ENCODE data around the gene CTIF. TPM values are rescaled to one million over a fixed set of nuclear protein-coding genes. Genes with fewer than 3 reads are reported as not detected.
A peak's percentile ranks its signal among the peaks of the same experiment; 100 is the strongest.

CTIF gene
- total RNA-seq, 1 donor from 2014 or later: 54.8 TPM

DNA sequence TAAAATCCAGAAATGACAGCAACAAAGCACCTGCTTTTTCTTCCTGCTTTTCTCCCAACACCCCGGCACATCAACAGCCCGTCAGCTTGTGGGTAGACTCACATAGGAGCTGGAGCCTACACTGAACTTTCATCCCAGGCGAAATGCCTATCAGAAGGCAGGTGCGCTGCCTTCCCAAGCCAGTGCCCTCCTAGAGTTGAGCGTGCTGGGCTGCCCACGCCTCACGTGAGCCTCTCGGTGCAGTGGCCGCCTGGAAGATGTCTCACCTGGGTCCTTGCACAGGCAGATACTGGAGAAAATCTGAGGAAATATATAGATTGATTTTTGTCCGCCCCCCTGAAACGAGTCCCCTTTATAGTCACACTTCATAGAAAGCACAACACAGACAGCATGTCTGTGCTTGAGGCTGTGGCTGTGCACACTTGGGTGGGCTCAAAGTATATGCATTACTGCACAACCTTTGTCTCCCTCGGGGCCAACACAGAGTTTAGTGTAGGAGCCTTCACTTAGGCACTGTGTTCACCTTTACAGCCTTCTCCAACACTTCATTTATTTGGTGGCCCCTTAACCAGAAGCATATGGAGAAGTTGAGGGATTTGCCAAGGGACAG is 299.4 kb downstream of the CTIF start:
- Histone ChIP-seq H3K27ac (peak overlapping the region; percentile 41), H3K36me3 (no peaks in the 10 kb centered on the region), H3K4me1 (peaks cover 74% of the 10 kb centered on the region), H3K27me3 (ENCODE audit: low read depth) (no peaks in the 10 kb centered on the region), H3K4me3 (no peak overlapping the region), H3K9me3 (no peaks in the 10 kb centered on the region)
- intact Hi-C loops (cut with DNase I): no loop called here
- peak; percentile 30 for DNase-seq
- TF ChIP-seq, protein P1, sequence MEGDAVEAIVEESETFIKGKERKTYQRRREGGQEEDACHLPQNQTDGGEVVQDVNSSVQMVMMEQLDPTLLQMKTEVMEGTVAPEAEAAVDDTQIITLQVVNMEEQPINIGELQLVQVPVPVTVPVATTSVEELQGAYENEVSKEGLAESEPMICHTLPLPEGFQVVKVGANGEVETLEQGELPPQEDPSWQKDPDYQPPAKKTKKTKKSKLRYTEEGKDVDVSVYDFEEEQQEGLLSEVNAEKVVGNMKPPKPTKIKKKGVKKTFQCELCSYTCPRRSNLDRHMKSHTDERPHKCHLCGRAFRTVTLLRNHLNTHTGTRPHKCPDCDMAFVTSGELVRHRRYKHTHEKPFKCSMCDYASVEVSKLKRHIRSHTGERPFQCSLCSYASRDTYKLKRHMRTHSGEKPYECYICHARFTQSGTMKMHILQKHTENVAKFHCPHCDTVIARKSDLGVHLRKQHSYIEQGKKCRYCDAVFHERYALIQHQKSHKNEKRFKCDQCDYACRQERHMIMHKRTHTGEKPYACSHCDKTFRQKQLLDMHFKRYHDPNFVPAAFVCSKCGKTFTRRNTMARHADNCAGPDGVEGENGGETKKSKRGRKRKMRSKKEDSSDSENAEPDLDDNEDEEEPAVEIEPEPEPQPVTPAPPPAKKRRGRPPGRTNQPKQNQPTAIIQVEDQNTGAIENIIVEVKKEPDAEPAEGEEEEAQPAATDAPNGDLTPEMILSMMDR (IDR thresholded peaks at IDR 0.05): no peak
- ATAC-seq: no peak

DNA sequence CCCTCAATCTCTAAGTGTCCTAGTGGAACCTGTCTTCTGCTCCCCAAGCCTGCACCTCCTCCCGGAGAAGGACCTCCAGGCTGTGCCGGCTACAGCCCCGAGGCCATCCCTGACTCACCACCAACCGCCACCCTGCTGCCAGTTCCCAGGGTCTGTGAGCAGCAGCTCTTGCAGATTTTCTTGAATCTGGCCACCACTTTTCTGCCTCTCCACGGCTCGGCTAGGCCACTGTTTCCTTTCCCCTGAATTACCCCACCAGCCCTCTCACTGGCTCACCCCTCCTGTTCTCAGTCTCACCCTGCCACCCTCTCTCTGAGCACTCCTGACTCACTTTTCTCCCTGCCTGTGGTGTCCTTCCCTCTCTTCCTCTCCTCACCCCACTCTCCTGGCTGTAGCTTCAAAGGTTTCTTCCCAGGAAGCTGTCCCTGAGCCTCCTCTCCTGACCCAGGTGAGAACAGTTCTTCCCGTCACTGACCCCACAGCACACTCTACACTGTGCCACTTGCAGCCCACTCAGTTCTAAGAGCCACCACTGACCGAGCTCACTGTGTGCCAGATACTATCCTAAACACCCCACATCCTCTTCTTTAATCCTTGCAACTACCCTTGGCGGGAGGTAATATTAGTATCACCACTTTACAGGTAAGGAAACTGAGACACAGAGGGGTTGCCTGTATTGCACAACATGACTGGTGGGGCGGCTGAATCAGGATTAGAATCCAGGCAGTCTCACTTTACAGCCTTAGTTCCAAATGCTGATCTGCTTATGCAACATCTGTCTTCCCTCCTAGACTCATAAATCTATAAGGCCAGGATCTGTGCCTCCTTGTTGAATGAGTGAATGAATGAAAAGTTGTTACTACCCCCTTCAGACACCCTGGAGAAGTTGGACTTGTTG is 300.3 kb downstream of the CTIF start:
- DNase-seq: peak; percentile 43
- ATAC-seq: no peak
- H3K4me1 ChIP-seq: peaks cover 69% of the 10 kb centered on the region
- H3K9me3 ChIP-seq: no peaks in the 10 kb centered on the region
- no peak overlapping the region for H3K4me3 ChIP-seq
- intact Hi-C loops (cut with DNase I): no loop called here
- H3K36me3 ChIP-seq: no peaks in the 10 kb centered on the region
- no peaks in the 10 kb centered on the region for H3K27me3 ChIP-seq (ENCODE audit: low read depth)
- TF ChIP-seq, protein P1 (IDR thresholded peaks at IDR 0.05): no peak
- peak overlapping the region; percentile 41 for H3K27ac ChIP-seq

DNA sequence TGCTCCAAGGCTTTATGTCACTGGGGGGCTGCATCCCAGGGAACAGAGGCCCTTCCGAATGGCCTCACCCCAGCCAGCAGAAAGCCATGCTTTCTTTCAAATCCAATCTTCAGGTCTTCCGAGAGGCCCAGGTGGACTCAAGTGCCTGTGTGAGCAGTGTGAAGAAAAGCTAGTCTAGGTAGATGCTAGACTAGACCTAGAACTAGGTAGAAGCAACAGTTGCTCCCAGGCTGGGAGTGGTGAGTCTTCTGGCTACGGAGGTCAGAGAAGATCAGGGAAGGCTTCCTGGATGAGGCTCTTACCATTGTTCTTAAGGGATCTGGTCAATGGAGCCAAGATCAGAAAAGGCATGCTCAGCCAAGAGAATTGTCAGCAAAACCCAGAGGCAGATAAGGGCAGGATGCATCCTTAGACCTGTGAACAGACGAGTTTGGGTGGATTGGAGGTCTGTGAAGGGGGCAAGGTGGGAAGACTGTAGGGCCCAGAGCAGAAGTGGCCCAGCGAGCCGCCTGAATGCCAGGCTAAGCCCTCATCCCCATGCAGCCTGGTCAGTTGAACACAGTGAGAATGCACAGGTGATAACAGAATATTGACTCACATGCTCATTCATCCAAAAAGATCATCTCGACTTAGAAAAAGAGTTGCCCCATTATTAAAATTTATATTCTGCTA is 301.1 kb downstream of the CTIF start:
- ATAC-seq (no peak), DNase-seq (peak; percentile 12)
- Histone ChIP-seq H3K9me3 (no peaks in the 10 kb centered on the region), H3K4me3 (no peak overlapping the region), H3K36me3 (no peaks in the 10 kb centered on the region), H3K27me3 (ENCODE audit: low read depth) (no peaks in the 10 kb centered on the region), H3K27ac (peak overlapping the region; percentile 78), H3K4me1 (peaks cover 68% of the 10 kb centered on the region)
- TF ChIP-seq, protein P1 (IDR thresholded peaks at IDR 0.05): no peak
- intact Hi-C loops (cut with DNase I): no loop called here

DNA sequence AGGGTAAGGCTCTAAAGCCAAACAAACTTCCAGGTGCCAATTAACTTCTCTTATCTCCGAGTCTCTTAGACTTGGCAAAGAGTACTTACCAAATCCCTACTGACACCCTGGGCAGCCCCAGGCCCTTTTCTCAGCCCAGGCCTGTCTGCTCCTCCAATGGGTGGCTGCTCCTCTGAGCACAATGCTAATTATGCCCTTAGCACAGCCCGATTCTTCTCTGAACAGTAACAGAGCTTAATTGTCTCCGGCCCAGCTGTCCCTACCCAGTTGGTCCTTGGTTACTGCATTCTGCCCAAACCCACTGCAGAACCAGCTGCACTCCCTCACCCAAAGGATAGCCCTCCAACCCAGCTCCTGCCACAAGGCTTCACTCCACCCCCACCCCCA is 301.7 kb downstream of the CTIF start:
- Histone ChIP-seq H3K27ac (peak overlapping the region; percentile 78), H3K9me3 (no peaks in the 10 kb centered on the region), H3K27me3 (ENCODE audit: low read depth) (no peaks in the 10 kb centered on the region), H3K4me1 (peaks cover 63% of the 10 kb centered on the region), H3K36me3 (no peaks in the 10 kb centered on the region), H3K4me3 (no peak overlapping the region)
- TF ChIP-seq, protein P1 (IDR thresholded peaks at IDR 0.05): no peak
- intact Hi-C loops (cut with DNase I): no loop called here
- DNase-seq: peak; percentile 5
- no peak for ATAC-seq

DNA sequence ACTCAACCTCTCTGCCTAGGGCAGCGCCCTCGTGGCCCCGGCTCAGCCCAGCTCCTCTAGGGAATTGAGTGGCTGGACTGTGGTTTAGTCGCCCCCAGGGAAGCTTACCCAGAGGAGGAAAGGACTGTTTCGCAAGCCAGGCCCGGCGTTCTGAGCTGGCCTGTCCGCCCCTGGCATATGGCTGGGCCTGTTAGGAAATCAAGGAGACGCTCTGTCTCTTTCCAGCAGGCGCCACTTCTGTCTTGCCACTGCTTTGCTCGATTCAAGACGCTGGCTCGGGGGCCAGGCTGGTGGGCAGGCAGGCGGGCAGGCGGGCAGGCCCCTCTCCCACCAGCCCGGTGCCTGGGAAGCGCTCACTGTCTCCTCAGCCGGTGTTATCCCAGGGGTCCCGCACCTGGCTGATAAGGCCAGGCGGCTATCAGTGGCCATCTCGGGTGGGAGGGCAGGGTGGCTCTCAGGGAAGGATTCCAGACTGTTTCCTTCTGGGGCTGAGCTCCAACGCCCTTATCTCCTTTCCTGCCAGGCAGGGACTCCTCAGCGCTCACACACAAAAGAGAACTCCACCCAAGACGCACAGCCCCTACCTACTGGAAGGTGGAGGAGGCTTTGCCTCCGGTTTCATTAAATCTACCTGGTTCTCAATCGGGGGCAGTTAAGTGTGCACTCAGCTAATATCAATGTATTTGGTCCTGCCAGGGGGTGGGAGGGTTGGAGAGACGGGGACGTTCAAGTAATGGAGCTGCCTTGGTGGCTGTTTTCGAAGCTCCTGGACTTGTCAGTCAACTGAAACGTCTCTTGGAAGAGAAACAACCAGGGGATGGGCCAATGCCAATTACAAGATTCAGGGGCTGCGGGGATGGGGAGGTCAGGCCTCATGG is 302.8 kb downstream of the CTIF start:
- TF ChIP-seq, protein P1 (IDR thresholded peaks at IDR 0.05): no peak
- no peaks in the 10 kb centered on the region for H3K9me3 ChIP-seq
- H3K27ac ChIP-seq: peak overlapping the region; percentile 78
- ATAC-seq (peak; percentile 69 to 71), DNase-seq (peak; percentile 88)
- peaks cover 63% of the 10 kb centered on the region for H3K4me1 ChIP-seq
- H3K27me3 ChIP-seq (ENCODE audit: low read depth): no peaks in the 10 kb centered on the region
- no peaks in the 10 kb centered on the region for H3K36me3 ChIP-seq
- peak overlapping the region; percentile 21 for H3K4me3 ChIP-seq
- intact Hi-C loops (cut with DNase I): no loop called here
